Fibroblast of pulmonary artery (primary cell): ENCODE data around the gene CLASP1.
"Not testable (repeated sequence)": the region's sequence is repeated elsewhere in the genome, so short reads cannot be mapped to it uniquely, and the experiment has no call there.

Experiments
- DNase-seq: peaks from one replicate; pipeline ENCODE4 v3.0.0-alpha.2; 2010; ENCODE audit warnings: low read depth
- H3K4me3 ChIP-seq: replicated peaks from 2 replicates; pipeline ENCODE4 v1.5.1; 2011; ENCODE audit warnings: low read depth, mild to moderate bottlenecking, control low read depth, low read length, moderate library complexity
- TF ChIP-seq, protein P1 (sequence below): IDR thresholded peaks from 2 replicates; pipeline ENCODE4 v1.5.1; 2011; ENCODE audit warnings: mild to moderate bottlenecking, control low read depth, low read length, inconsistent platforms; ENCODE audit errors: missing control alignments

The CLASP1 gene

DNA sequence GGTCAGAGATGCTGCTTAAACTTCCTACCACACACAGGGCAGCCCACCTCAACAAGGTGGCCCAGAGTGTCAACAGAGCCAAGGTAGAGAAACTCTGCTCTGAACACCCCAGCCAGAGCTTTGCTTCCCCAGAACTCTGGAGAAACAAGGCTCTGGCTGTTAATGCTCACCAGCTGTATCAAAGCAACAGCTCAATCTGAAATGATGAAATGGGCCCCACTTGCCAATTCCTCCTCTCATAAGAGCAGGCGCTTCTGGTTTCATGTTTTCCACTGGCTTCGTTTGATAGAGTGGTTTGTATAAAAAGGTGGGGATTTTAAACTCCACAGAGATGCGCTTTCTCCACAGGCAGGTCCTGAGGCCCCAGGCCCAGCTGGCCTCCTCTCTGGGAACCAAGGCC, 303.4 kb downstream of the CLASP1 start:
- H3K4me3 ChIP-seq, result no peak overlapping the region
- TF ChIP-seq, protein P1, sequence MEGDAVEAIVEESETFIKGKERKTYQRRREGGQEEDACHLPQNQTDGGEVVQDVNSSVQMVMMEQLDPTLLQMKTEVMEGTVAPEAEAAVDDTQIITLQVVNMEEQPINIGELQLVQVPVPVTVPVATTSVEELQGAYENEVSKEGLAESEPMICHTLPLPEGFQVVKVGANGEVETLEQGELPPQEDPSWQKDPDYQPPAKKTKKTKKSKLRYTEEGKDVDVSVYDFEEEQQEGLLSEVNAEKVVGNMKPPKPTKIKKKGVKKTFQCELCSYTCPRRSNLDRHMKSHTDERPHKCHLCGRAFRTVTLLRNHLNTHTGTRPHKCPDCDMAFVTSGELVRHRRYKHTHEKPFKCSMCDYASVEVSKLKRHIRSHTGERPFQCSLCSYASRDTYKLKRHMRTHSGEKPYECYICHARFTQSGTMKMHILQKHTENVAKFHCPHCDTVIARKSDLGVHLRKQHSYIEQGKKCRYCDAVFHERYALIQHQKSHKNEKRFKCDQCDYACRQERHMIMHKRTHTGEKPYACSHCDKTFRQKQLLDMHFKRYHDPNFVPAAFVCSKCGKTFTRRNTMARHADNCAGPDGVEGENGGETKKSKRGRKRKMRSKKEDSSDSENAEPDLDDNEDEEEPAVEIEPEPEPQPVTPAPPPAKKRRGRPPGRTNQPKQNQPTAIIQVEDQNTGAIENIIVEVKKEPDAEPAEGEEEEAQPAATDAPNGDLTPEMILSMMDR, result no peak
- no peak for DNase-seq

DNA sequence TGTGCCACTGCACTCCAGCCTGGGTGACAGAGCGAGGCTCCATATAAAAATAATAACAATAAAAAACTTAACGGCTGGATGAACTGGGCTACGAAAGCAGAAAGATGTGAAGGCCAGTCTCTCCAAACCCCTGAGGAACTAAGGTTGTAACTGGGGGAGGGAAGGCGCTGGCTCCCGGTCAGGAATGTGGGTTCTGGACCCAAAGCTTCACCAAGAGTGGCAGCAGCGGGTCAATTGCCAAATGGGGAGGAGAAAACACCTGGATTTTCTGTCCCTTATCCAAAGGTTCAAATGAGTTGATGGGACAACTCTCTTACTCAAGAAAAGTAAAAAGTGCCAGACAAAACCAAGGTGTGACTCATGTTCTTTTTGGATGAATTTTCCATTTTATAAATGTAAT, 304.2 kb downstream of the CLASP1 start:
- no peak for DNase-seq
- no peak overlapping the region for H3K4me3 ChIP-seq
- TF ChIP-seq, protein P1, result no peak

DNA sequence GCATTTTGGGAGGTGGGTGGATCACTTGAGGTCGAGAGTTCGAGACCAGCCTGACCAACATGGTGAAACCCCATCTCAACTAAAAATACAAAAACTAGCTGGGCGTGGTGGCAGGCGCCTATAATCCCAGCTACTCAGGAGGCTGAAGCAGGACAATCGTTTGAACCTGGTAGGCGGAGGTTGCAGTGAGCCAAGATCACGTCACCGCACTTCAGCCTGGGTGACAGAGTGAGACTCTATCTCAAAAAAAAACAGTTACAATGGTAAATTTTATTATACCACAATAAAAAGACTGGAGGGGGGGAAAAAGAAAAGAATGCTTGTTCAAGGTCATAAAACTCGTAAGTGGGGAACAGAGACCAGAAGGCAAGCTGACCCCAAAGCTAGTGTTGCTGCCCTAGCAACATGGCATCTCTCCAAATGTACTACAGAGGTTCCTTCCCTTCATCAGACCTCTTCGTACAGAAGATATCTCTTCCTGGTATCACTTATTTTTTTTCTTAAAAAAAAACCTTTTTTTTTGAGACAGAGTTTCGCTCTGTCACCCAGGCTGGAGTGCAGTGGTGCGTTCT, 305.3 kb downstream of the CLASP1 start:
- not testable (repeated sequence) for DNase-seq, H3K4me3 ChIP-seq

DNA sequence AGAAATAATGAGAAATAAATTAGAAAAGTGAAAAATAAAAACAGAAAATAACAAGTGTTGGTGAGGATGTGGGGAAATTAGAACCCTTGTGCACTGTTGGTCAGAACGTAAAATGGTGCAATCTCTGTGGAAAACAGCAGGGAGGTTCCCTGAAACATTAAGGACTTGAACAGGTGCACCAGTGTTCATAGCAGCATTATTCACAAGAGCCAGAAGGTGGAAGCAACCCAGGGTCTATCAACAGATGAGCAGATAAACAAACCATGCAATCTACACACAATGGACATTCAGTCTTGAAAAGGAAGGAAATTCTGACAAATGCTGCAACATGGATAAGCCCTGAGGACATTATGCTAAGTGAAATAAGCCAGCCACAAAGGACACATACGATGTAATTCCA, 306.1 kb downstream of the CLASP1 start:
- TF ChIP-seq, protein P1, result no peak
- no peak overlapping the region for H3K4me3 ChIP-seq
- DNase-seq, result no peak

DNA sequence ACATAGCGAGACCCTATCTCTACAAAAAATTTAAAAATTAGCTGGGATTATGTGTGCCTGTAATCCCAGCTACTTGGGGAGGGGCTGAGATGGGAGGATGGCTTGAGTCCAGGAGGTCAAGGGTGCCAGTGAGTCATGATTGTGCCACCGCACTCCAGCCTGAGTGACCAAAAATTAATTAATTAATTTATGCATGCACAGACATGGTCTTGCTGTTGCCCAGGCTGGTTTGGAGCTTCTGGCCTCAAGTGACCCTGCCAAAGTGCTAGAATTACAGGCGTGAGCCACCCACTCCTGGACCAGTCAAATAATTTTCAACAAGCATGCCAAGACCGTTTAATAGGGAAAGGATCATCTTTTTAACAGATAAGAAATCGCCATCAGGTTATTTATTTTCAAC, 306.5 kb downstream of the CLASP1 start:
- no peak overlapping the region for H3K4me3 ChIP-seq
- TF ChIP-seq, protein P1, result no peak
- DNase-seq, result no peak

DNA sequence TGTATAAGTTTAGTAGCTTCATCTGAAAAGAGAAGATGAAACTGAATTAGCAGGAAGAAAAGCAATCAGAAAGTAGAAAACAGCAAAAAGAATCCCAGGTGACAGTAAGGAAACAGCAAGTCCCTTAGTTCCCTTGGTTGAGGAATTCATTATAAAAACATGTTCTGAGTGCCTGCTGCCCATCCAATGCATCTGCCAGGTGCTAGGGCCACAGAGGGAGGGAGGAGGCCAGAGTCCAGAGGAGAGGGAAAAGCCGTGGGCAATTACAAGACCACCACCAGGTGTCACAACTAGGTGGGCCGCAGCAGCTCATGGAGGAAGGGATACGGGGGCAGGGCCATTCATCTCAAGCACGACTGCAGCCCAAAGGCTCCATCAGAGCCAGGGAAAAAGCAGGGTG, 308.3 kb downstream of the CLASP1 start:
- no peak for DNase-seq
- H3K4me3 ChIP-seq, result no peak overlapping the region
- TF ChIP-seq, protein P1, result no peak

DNA sequence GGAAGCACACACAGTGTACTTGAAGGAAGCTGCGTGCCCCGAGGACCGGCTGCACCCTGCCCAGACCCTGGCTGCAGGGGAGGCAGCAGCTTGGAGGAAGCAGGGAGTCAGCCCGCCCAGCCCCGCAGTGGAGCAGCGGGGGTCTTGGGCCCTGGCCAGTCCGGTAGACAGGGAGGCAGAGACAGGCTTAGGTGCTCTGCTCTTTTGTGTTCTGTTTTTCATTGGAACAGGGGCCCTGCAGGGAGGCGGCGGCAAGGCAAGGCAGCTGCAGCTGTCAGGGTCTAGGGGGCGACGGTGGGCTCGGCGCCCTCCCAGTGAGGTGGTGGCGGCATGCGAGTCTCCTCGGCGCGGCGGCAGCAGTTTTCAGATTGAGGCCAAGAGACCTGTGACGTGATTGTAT, 311.0 kb downstream of the CLASP1 start:
- no peak overlapping the region for H3K4me3 ChIP-seq
- TF ChIP-seq, protein P1, result no peak
- DNase-seq, result no peak
